ENCODE measurements around the gene LLPH.
"Not testable (repeated sequence)": the region's sequence is repeated elsewhere in the genome, so short reads cannot be mapped to it uniquely, and the experiment has no call there.

LLPH gene

GRCh38 chr12:66130267-66131066 lies at the start of gene LLPH:
Gene LLPH (minus strand): TSS chr12:66130750. CDS start chr12:66129106, 1,644 bp downstream.
- DNase-seq, result peak; percentile 17

- no peak for DNase-seq
Observed at GRCh38 chr12:66176105-66176900, 45.8 kb upstream of the LLPH start.

GRCh38 chr12:66174391-66175325 lies 44.1 kb upstream of the LLPH start:
- not testable (repeated sequence) for DNase-seq

DNA sequence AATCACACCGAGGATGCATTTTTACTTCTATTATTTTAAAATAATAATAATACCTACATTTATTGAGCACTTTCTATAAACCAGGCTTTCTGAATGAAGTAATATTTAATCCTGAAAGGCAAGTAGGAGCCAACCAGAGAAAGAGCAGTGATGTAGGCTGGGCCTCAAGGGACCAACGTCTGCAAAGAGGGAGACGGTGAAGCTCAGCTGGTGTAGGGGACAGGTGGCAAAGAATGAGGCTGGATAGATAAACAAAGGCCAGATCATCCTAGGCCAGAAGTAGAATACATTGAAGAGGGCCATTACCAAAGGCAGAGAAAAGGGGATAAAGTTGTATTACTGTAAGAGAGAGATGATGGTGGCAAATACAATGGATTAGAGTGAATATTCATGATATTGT lies 40.1 kb upstream of the LLPH start:
- DNase-seq, result no peak

DNA sequence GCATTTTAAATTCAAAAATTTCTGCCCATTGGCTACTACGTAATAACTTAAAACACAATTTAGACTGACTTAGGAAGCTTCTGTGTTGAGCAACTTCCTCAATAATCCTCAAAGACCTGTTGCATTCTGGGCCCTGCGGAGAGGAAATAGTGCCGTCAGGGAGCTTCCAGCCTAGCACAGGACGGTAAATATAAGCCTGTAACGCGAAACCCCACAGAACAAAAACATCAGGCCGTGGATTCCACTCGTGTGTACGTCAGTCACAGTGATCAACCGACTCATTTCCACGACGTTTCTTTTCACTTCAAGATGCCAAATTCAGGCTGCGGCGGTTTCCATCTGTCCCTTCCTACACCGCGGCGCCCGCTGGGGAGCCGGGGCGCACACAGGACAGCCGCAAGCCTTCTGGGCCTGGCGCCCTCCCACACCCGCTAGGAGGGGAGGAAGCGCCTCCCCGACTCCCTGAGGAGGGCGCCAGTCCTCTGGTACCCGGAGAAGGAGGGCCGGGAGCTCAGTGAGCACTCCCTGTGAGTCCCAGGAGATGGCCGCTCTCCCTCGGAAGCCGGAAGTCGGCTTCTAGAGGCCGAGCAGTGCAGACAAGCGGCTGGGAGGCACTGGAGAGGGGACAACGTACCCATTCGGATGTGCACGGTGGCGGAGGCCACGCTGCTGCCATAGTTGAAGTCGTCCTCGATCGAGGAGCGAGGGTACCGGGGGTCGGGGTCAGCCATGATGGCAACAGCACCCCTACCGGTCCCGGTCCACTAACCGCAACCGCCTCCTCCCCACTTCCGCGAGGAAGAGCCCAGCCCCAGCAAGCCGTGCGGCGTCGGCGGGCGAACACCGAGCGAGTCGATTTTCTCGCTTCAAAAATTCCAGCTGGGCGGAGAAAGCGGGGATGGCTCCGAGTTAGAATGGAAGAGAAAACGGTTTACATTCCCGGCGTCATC lies 38.9 kb upstream of the LLPH start, which contains the start of gene TMBIM4:
TMBIM4 (minus strand) TSS at position 776 of the 950 bp plus-strand sequence; CDS start at position 731, 45 bp downstream.
- peak; percentile 69 for DNase-seq

DNA sequence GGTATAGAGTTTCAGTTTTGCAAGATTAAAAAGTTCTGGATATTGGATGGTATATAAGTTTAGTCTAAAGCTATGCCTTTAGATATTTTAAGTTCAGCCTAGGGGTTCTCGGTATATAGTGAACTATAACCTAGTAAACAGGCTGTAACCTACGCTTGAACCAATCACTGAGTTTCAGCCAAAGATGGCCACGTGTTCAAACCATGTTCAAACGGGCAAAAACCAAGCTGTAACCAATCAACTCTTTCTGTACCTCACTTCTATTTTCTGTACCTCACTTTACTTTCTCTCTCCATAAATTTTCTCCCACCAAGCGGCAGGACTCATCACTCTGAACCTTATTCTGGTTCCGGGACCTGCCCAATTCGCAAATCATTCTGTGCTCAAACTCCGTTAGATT lies 37.9 kb upstream of the LLPH start:
- no peak for DNase-seq

DNA sequence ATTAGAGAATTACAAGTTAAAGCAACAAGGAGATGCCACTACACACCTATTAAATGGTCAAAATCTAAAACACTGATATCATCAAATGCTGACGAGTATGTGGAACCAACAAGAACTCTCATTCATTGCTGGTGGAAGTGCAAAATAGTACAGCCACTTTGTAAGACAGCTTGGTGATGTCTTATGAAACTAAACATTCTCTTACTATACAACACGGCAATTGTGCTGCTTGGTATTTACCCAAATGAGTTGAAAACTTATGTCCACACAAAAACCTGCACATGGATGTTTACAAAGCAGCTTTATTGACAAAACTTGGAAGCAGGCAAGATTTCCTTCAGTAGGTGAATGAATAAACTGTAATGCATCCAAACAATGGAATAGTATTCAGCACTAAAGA lies 36.0 kb upstream of the LLPH start:
- no peak for DNase-seq

DNA sequence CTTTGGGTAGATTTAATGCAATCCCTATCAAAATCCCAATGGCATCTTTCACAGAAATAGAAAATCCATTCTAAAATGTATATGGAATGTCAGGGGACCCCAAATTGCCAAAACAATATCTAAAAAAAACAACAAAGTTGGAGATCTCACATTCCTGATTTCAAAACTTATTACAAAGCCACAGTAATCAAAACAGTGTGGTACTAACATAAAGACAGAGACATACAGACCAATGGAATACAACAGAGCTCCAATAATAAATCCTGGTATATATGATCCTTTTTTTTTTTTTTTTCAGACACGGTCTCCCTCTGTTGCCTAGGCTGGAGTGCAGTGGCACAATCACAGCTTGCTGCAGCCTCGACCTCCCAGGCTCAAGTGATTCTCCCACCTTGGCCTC lies 34.6 kb upstream of the LLPH start:
- no peak for DNase-seq

DNA sequence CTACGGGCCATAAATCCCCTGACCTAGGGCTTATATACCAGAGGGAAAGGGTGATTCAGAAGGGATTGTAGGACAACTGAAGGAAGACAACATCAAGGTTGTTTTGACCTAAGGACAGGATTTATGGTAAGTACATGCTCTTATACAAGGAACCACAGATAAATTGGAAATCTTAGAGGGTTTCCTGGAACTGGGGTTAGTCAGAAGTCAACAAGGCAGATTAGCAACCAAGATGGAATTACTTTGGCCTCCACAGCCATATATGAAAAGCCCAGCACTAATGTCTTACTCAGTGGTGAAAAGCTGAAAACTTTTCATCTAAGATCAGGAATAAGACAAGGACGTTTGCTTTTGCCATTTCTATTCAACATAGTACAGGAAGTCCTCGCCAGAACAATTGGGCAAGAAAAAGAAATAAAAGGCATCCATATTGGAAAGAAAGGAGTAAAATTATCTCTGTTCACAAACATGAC lies 33.8 kb upstream of the LLPH start:
- no peak for DNase-seq

DNA sequence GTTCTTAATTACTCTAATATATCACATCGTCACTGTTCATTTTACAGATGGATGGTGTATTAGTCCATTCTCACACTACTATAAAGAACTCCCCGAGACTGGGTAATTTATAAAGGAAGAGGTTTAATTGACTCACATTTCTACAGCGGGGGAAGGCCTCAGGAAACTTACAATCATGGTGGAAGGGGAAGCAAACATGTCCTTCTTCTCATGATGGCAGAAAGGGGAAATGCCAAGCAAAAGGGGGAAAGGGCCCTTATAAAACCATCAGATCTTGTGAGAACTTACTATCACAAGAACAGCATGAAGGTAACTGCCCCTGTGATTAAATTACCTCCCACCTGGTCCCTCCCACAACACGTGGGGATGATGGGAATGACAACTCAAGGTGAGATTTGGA lies 32.7 kb upstream of the LLPH start:
- no peak for DNase-seq

- no peak for DNase-seq
Observed at GRCh38 chr12:66162701-66163100, 32.2 kb upstream of the LLPH start.

GRCh38 chr12:66160704-66161103 lies 30.2 kb upstream of the LLPH start:
- DNase-seq, result no peak

DNA sequence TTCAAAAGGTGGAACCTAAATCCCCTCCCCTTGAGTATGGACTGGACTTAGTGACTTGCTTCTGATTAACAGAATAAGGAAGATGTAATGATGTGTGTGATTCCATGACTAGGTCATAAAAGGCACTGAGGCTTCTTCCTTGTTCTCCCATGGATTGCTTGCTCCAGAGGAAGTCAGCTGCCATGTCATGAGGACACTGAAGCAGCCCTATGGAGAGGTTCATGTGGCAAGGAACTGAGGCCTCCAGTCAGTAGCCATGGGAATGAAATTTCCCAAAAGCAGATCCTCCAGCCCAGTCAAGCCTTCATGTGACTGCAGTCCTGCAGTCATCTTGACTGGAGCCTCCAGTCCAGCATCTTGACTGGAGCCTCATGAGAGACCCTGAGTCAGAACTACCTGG lies 28.6 kb upstream of the LLPH start:
- DNase-seq, result no peak

- no peak for DNase-seq
Observed at GRCh38 chr12:66156654-66157053, 26.1 kb upstream of the LLPH start.

DNA sequence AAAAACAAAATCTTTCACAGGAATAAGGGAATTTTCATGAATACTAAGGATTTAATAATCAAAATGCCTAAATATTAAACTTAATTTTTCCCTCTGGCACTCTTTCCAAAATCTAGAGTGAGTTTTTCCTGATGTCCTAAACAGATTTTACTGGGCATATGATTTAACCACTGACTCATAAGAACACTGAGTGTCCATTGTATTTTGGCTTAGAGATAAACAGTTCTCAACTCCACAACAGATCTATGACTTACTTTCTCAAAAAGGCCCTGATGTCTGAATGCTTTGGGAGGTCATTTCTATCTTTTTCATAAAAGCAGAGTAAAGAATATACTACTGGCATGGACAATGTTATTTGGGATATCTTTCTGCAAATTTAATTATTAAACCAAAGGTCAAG lies 24.2 kb upstream of the LLPH start:
- no peak for DNase-seq

DNA sequence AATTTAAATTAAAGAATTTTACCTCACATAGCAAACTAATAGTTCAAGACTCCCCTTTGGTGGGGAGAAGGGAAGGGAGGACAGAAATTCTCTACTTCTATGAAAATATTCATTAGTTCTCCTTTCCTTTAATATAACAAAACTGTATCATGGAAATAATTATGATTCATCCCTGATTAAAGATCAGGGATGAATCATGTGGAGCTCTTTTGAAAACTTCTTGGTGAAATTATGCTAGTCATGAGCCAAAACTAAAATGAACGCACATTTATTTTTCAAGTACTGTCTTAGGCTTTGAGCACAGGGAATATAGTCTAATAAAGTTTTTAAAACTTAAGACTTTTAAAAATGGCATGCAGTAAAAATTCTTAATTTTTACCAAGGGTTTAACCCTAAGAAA lies 22.2 kb upstream of the LLPH start:
- DNase-seq, result no peak

- no peak for DNase-seq
Observed at GRCh38 chr12:66149702-66150398, 19.3 kb upstream of the LLPH start.

DNA sequence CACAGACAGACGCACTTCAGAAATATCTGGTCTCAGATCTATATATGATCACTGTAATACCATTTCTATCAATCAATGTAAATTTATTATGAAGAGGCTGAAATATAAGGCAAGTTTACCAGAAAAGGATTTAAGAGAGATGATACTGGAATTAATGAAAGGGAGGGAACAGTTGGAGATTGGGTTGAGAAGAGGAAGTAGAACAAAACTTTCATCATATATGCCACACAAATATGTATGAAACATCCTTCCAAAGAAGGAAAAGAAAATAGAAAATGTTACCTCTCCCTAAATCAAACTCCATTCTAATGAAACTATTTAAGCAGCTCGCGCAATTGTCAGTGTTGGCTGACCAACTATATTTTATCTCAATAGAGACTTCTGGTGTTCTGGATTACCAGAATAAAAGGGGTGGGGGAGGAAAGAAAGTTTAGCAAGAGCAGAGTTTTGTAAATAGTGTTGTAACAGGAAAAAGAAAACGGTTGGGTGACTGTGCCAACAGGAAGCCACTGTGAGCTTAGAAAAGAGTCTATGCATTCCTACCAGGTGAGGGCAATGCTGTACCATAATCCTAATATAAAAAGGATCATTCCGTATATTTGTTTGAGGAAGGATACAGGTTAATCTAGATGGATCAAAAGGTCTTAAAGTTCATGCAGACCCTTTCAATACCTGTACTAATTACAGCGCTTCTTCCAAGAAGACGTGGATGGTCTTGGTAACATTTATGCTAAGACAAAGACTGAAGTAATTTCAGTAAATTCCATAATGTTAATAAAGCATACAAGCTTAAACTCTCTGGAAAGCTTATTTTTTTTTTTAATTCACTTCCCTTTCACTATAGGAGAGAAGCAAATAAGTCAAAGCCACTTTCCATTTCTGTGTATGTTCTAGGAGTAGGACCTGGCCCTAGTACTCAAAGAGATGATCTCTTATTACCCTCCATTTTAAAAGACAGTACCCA lies 14.5 kb upstream of the LLPH start:
- no peak for DNase-seq

DNA sequence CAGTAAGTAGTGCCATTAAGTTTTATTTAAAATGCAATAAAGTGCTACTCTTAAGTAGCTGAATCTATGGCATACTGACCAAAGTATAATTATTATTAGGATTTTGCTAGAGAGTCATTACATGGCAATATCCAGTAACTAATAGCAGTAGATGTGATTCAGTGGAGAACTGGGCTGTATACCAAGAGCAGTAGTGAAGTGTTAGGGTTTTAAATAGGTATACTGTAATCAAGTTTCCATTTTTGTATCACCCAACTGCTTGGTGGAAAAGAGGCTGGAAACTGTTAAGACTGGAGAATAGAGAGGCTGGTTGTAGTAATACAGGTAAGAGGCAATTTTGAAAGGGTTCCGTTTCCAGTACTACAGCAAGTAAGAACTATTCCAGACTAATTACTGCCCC lies 13.3 kb upstream of the LLPH start:
- DNase-seq, result no peak

- no peak for DNase-seq
Observed at GRCh38 chr12:66142826-66143225, 12.3 kb upstream of the LLPH start.
